Activated naive CD4-positive, alpha-beta T cell treated with anti-CD3 and anti-CD28 coated beads, Interleukin-2, amount 10 ng/mL, durations not matched to agents 5 hours and 36 hours (primary cell): ENCODE measurements around the gene DCLK2. TPM values are rescaled to one million over a fixed set of nuclear protein-coding genes. Genes with fewer than 3 reads are reported as not detected.

ENCODE experiments used
- total RNA-seq, 2 experiments: library from RNA; stranded (reverse); gene quantifications; one replicate each; pipeline ENCODE4 v1.2.3, GENCODE V29; 2021

The DCLK2 gene
- not detected for total RNA-seq

GRCh38 chr4:150078041-150078578 lies at the start of gene DCLK2:
Gene DCLK2, plus strand, starts transcription at chr4:150078445. Its CDS starts 583 bp downstream, at chr4:150079028.

